Measurements from ENCODE around the gene DDX10. TPM values are rescaled to one million over a fixed set of nuclear protein-coding genes. Genes with fewer than 3 reads are reported as not detected.

DDX10 gene
- total and polyA plus RNA-seq, 4 donors = 20.5 to 34.2 (median 24.4) TPM

GRCh38 chr11:108913204-108913603 lies 248.3 kb downstream of the DDX10 start:
- no peaks in the 10 kb centered on the region for H3K36me3 ChIP-seq (ENCODE audit: control insufficient read depth, insufficient read depth, low read length)
- H3K27ac ChIP-seq (ENCODE audit: low read depth, low read length) = no peak overlapping the region
- DNase-seq (ENCODE audit: low read depth in 4 of 6, low spot score in 6 of 6) = no peak
- 100% methylated on average over 2 of the region's 4 CpGs for WGBS (ENCODE audit: insufficient coverage)
- H3K4me1 ChIP-seq (ENCODE audit: control insufficient read depth, insufficient read depth, low read length) = no peaks in the 10 kb centered on the region
- H3K9me3 ChIP-seq (ENCODE audit: control insufficient read depth, insufficient read depth, low read length) = no peaks in the 10 kb centered on the region
- no peak overlapping the region for H3K4me3 ChIP-seq (ENCODE audit: low read depth, low read length)
- H3K27me3 ChIP-seq (ENCODE audit: control insufficient read depth, insufficient read depth, low read length) = no peaks in the 10 kb centered on the region

DNA sequence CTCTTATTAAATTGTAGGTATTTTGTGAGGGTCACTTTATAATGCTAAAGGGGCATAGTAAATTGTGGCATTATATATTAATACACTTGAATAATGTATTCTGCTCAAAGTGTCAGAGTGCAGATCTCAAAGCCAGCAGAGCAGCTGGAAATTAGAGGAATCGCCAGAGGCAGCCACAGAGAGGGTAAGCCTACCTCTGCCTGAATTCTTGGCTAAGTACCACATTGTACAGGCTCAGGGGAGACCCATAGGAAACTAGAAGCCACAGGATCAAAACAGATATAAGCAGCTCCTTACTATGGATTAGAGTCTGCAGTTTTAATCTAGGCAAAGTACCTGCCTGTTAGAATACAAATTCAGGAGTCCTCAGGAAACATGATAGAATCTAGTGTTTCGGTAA lies 249.3 kb downstream of the DDX10 start:
- DNase-seq (ENCODE audit: low read depth in 4 of 6, low spot score in 6 of 6) = no peak
- no peak overlapping the region for H3K4me3 ChIP-seq (ENCODE audit: low read depth, low read length)
- H3K27ac ChIP-seq (ENCODE audit: low read depth, low read length) = no peak overlapping the region
- H3K4me1 ChIP-seq (ENCODE audit: control insufficient read depth, insufficient read depth, low read length) = no peaks in the 10 kb centered on the region
- H3K36me3 ChIP-seq (ENCODE audit: control insufficient read depth, insufficient read depth, low read length) = no peaks in the 10 kb centered on the region
- WGBS (ENCODE audit: insufficient coverage) = 70% methylated on average over 1 of the region's 2 CpGs
- no peaks in the 10 kb centered on the region for H3K9me3 ChIP-seq (ENCODE audit: control insufficient read depth, insufficient read depth, low read length)
- no peaks in the 10 kb centered on the region for H3K27me3 ChIP-seq (ENCODE audit: control insufficient read depth, insufficient read depth, low read length)

- Histone ChIP-seq H3K27ac (ENCODE audit: low read depth, low read length) (no peak overlapping the region), H3K4me1 (ENCODE audit: control insufficient read depth, insufficient read depth, low read length) (no peaks in the 10 kb centered on the region), H3K4me3 (ENCODE audit: low read depth, low read length) (no peak overlapping the region), H3K27me3 (ENCODE audit: control insufficient read depth, insufficient read depth, low read length) (no peaks in the 10 kb centered on the region), H3K9me3 (ENCODE audit: control insufficient read depth, insufficient read depth, low read length) (no peaks in the 10 kb centered on the region), H3K36me3 (ENCODE audit: control insufficient read depth, insufficient read depth, low read length) (no peaks in the 10 kb centered on the region)
- no peak for DNase-seq (ENCODE audit: low read depth in 4 of 6, low spot score in 6 of 6)
Observed at GRCh38 chr11:108914981-108915380, 250.1 kb downstream of the DDX10 start.

- Histone ChIP-seq H3K4me3 (ENCODE audit: low read depth, low read length) (no peak overlapping the region), H3K27me3 (ENCODE audit: control insufficient read depth, insufficient read depth, low read length) (no peaks in the 10 kb centered on the region), H3K27ac (ENCODE audit: low read depth, low read length) (no peak overlapping the region), H3K9me3 (ENCODE audit: control insufficient read depth, insufficient read depth, low read length) (no peaks in the 10 kb centered on the region), H3K36me3 (ENCODE audit: control insufficient read depth, insufficient read depth, low read length) (no peaks in the 10 kb centered on the region), H3K4me1 (ENCODE audit: control insufficient read depth, insufficient read depth, low read length) (no peaks in the 10 kb centered on the region)
- DNase-seq (ENCODE audit: low read depth in 4 of 6, low spot score in 6 of 6) = no peak
- WGBS (ENCODE audit: insufficient coverage) = no CpG with 5 or more reads among the region's 2 CpGs
Observed at GRCh38 chr11:108915666-108916065, 250.8 kb downstream of the DDX10 start.

- no peaks in the 10 kb centered on the region for H3K9me3 ChIP-seq (ENCODE audit: control insufficient read depth, insufficient read depth, low read length)
- H3K36me3 ChIP-seq (ENCODE audit: control insufficient read depth, insufficient read depth, low read length) = no peaks in the 10 kb centered on the region
- no peak for DNase-seq (ENCODE audit: low read depth in 4 of 6, low spot score in 6 of 6)
- no peaks in the 10 kb centered on the region for H3K27me3 ChIP-seq (ENCODE audit: control insufficient read depth, insufficient read depth, low read length)
- H3K4me3 ChIP-seq (ENCODE audit: low read depth, low read length) = no peak overlapping the region
- H3K4me1 ChIP-seq (ENCODE audit: control insufficient read depth, insufficient read depth, low read length) = no peaks in the 10 kb centered on the region
- WGBS (ENCODE audit: insufficient coverage) = no CpG with 5 or more reads among the region's 1 CpG
- H3K27ac ChIP-seq (ENCODE audit: low read depth, low read length) = no peak overlapping the region
Observed at GRCh38 chr11:108916290-108916689, 251.4 kb downstream of the DDX10 start.

DNA sequence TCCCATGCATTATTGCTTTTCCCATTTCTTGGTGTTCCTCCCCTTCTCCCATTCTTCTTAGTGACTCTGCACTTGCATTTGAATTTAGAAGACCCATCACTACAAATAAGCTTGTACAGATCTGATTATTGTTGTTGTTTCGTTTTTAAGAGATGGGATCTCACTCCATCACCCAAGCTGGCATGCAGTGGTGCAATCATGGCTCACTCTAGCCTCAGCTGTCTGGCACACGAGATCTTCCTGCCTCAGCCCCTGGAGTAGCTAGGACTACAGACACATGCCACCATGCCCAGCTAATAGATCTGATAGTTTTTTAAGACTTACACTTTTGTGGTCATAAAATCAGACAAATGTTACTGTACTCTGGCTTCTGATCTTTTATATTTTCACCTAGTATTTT lies 252.1 kb downstream of the DDX10 start:
- DNase-seq (ENCODE audit: low read depth in 4 of 6, low spot score in 6 of 6) = no peak
- H3K27me3 ChIP-seq (ENCODE audit: control insufficient read depth, insufficient read depth, low read length) = no peaks in the 10 kb centered on the region
- no peak overlapping the region for H3K27ac ChIP-seq (ENCODE audit: low read depth, low read length)
- 88% methylated on average over 1 of the region's 2 CpGs for WGBS (ENCODE audit: insufficient coverage)
- no peak overlapping the region for H3K4me3 ChIP-seq (ENCODE audit: low read depth, low read length)
- no peaks in the 10 kb centered on the region for H3K4me1 ChIP-seq (ENCODE audit: control insufficient read depth, insufficient read depth, low read length)
- H3K9me3 ChIP-seq (ENCODE audit: control insufficient read depth, insufficient read depth, low read length) = no peaks in the 10 kb centered on the region
- no peaks in the 10 kb centered on the region for H3K36me3 ChIP-seq (ENCODE audit: control insufficient read depth, insufficient read depth, low read length)

DNA sequence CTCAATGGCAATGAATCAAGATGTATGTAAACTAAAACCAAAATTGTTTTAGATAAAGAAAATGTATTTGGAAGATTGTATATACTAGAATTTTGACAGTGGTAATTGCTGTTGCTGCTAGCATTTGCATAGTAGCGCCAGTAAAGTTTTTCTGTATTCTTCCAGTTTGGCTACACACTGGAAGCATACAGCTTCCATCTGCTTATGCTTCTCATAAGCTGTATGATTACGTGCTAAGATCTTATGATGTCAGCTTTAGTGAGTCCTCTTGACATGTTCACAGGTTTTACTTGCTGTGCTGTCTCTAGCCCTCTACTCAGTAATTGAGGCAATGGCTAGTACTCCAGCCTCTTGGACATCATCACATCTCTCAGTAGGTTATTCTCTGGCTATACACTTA lies 256.3 kb downstream of the DDX10 start:
- Histone ChIP-seq H3K27ac (ENCODE audit: low read depth, low read length) (no peak overlapping the region), H3K27me3 (ENCODE audit: control insufficient read depth, insufficient read depth, low read length) (no peaks in the 10 kb centered on the region), H3K9me3 (ENCODE audit: control insufficient read depth, insufficient read depth, low read length) (no peaks in the 10 kb centered on the region), H3K4me1 (ENCODE audit: control insufficient read depth, insufficient read depth, low read length) (no peaks in the 10 kb centered on the region), H3K4me3 (ENCODE audit: low read depth, low read length) (no peak overlapping the region), H3K36me3 (ENCODE audit: control insufficient read depth, insufficient read depth, low read length) (no peaks in the 10 kb centered on the region)
- 91% methylated on average over 2 of the region's 2 CpGs for WGBS (ENCODE audit: insufficient coverage)
- no peak for DNase-seq (ENCODE audit: low read depth in 4 of 6, low spot score in 6 of 6)

- Histone ChIP-seq H3K9me3 (ENCODE audit: control insufficient read depth, insufficient read depth, low read length) (no peaks in the 10 kb centered on the region), H3K4me3 (ENCODE audit: low read depth, low read length) (no peak overlapping the region), H3K4me1 (ENCODE audit: control insufficient read depth, insufficient read depth, low read length) (no peaks in the 10 kb centered on the region), H3K27me3 (ENCODE audit: control insufficient read depth, insufficient read depth, low read length) (no peaks in the 10 kb centered on the region), H3K36me3 (ENCODE audit: control insufficient read depth, insufficient read depth, low read length) (no peaks in the 10 kb centered on the region), H3K27ac (ENCODE audit: low read depth, low read length) (no peak overlapping the region)
- DNase-seq (ENCODE audit: low read depth in 4 of 6, low spot score in 6 of 6) = peak in 1 of 6 donors; percentile 62
- no CpG with 5 or more reads among the region's 3 CpGs for WGBS (ENCODE audit: insufficient coverage)
Observed at GRCh38 chr11:108922241-108922640, 257.4 kb downstream of the DDX10 start.

DNA sequence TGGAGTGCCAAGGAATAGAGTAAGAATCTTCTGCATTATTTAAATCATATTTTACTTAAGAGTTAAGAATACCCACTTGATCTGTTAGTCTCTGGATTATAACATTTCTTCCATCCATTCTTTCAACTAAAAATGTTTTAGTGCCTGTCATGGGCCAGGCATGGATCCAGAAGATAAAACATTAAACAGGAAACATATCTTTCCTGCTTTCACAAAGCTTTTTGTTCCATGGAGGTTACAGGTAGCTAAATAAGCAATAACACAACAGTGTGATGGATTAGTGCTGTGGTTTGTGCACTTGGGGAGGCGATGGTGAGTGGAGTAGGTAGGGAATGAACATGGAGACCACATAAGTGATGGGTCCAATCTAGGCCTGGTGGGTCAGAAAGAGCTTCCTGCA lies 258.5 kb downstream of the DDX10 start:
- Histone ChIP-seq H3K27me3 (ENCODE audit: control insufficient read depth, insufficient read depth, low read length) (no peaks in the 10 kb centered on the region), H3K9me3 (ENCODE audit: control insufficient read depth, insufficient read depth, low read length) (no peaks in the 10 kb centered on the region), H3K4me3 (ENCODE audit: low read depth, low read length) (no peak overlapping the region), H3K36me3 (ENCODE audit: control insufficient read depth, insufficient read depth, low read length) (no peaks in the 10 kb centered on the region), H3K4me1 (ENCODE audit: control insufficient read depth, insufficient read depth, low read length) (no peaks in the 10 kb centered on the region), H3K27ac (ENCODE audit: low read depth, low read length) (no peak overlapping the region)
- no peak for DNase-seq (ENCODE audit: low read depth in 4 of 6, low spot score in 6 of 6)
- WGBS (ENCODE audit: insufficient coverage) = 100% methylated on average over 1 of the region's 1 CpG

- Histone ChIP-seq H3K4me3 (ENCODE audit: low read depth, low read length) (no peak overlapping the region), H3K27ac (ENCODE audit: low read depth, low read length) (no peak overlapping the region), H3K9me3 (ENCODE audit: control insufficient read depth, insufficient read depth, low read length) (no peaks in the 10 kb centered on the region), H3K4me1 (ENCODE audit: control insufficient read depth, insufficient read depth, low read length) (no peaks in the 10 kb centered on the region), H3K36me3 (ENCODE audit: control insufficient read depth, insufficient read depth, low read length) (no peaks in the 10 kb centered on the region), H3K27me3 (ENCODE audit: control insufficient read depth, insufficient read depth, low read length) (no peaks in the 10 kb centered on the region)
- DNase-seq (ENCODE audit: low read depth in 4 of 6, low spot score in 6 of 6) = peak in 2 of 6 donors; percentile 32 to 38
- WGBS (ENCODE audit: insufficient coverage) = 100% methylated on average over 2 of the region's 5 CpGs
Observed at GRCh38 chr11:108926171-108926840, 261.4 kb downstream of the DDX10 start.
